Measurements from ENCODE around the gene SYT11.

- TF ChIP-seq CREB1 (IDR thresholded peaks at IDR 0.05; ENCODE audit: low read depth): peak; percentile 85
- peak; percentile 9; the same call in 1 of the 2 replicates for TF ChIP-seq CEBPB (IDR thresholded peaks at IDR 0.05)
- no peak for TF ChIP-seq REST (IDR thresholded peaks at IDR 0.05; ENCODE audit: low read depth)
- peak; percentile 95 for TF ChIP-seq TAF1 (IDR thresholded peaks at IDR 0.05; ENCODE audit: low read depth)
- peak; percentile 99 for TF ChIP-seq YY1 (IDR thresholded peaks at IDR 0.05; ENCODE audit: low read depth)
- TF ChIP-seq USF1 (IDR thresholded peaks at IDR 0.05): 0 out of 2 replicates have a peak, but pooled peaks have one; percentile 15
- TF ChIP-seq EGR1 (IDR thresholded peaks at IDR 0.05): peak; percentile 87
- TF ChIP-seq MAX (IDR thresholded peaks at IDR 0.05): peak; percentile 85
- no peak for TF ChIP-seq NFIC (IDR thresholded peaks at IDR 0.05)
- TF ChIP-seq RAD21 (IDR thresholded peaks at IDR 0.05; ENCODE audit: low read depth): no peak
These were observed 74.9 kb downstream of the SYT11 start, which contains the start of gene KHDC4 for GRCh38 chr1:155934097-155934935.
